Measurements from ENCODE around the gene B4GALNT3. TPM values are rescaled to one million over a fixed set of nuclear protein-coding genes. Genes with fewer than 3 reads are reported as not detected.

B4GALNT3 gene
- total RNA-seq, 1 experiment from 2014 or later: 2.3 TPM

DNA sequence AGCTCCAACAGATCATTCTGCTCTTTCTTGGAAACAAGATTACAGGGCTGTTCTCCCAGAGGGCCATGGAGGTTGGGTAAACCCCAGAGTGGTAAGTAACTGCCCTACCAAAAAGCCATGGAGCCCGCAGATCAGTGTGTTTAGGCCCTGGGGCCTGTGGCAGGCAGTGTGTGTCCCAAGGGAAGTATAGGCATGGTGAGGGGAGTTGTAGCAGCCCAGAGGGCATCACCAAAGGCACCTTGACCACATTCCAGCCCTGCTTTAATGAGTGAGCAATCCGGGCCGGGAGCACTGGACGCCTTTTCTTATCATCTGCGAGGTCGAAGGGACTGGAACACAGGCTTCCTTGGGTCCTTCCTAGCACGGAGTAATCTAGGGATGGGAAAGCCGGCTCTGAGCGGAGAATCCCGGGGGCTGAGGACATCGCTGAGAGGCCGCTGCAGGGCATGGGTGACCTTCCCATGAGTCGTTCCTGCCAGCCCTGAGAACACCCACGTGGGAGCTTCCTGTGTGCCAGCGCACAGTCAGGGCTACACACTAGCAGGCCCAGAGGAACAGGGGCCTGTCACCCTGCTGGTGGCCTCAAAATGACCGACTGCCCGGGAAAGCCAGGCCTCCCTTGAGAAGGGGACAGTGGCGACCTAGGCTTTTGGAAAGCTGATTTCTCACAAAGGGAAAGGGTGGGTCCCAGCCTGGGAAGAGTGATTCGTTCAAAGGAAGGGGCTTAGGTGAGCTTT, 112.2 kb downstream of the B4GALNT3 start:
- ATAC-seq (peak; percentile 19), DNase-seq (ENCODE audit: low read depth, low spot score) (peak; percentile 17)
- H3K4me3 ChIP-seq (ENCODE audit: low read depth in 2 of 2, low read length in 2 of 2): peak overlapping the region; percentile 53 to 78; a peak in 3 of 4 replicates
- H3K9me3 ChIP-seq (ENCODE audit: control insufficient read depth, insufficient read depth, low read depth, low read length): no peaks in the 10 kb centered on the region
- in situ Hi-C loops (cut with HindIII; ENCODE audit: low pct_unique_long_range_greater_than_20kb, low sequenced_read_pairs) (no loop called here), intact Hi-C loops (cut with micrococcal nuclease; ENCODE audit: unreplicated experiment) (loop anchor here (2.0 to 10.0 kb wide), 2 partner anchors 63 to 183 kb away; no protein-coding TSS in a partner anchor)
- H3K4me1 ChIP-seq (ENCODE audit: control insufficient read depth, insufficient read depth, low read length): peaks cover 32% of the 10 kb centered on the region
- peak overlapping the region; percentile 98 for H3K27ac ChIP-seq (ENCODE audit: low read length)
- no peaks in the 10 kb centered on the region for H3K27me3 ChIP-seq (ENCODE audit: control insufficient read depth, insufficient read depth, low read length)
- ChIA-PET POLR2A (interaction anchor here (0.7 kb wide), 1 partner anchor 94 kb away, joined by 6 read pairs; no protein-coding TSS in a partner anchor), CTCF (interaction anchor here (0.7 to 1.3 kb wide), 2 partner anchors 116 to 170 kb away, joined by 3 read pairs; partner anchors contain the start of gene CCDC77)
- no TSS peak for BruUV-seq (replicated peaks)
- H3K36me3 ChIP-seq (ENCODE audit: control insufficient read depth, insufficient read depth, low read length): no peaks in the 10 kb centered on the region
- 0 out of 2 replicates have a peak, but pooled peaks have one; percentile 27 for TF ChIP-seq TCF7L2 (IDR thresholded peaks at IDR 0.05; ENCODE audit: low read depth, low read length)
- TF ChIP-seq, protein P1, sequence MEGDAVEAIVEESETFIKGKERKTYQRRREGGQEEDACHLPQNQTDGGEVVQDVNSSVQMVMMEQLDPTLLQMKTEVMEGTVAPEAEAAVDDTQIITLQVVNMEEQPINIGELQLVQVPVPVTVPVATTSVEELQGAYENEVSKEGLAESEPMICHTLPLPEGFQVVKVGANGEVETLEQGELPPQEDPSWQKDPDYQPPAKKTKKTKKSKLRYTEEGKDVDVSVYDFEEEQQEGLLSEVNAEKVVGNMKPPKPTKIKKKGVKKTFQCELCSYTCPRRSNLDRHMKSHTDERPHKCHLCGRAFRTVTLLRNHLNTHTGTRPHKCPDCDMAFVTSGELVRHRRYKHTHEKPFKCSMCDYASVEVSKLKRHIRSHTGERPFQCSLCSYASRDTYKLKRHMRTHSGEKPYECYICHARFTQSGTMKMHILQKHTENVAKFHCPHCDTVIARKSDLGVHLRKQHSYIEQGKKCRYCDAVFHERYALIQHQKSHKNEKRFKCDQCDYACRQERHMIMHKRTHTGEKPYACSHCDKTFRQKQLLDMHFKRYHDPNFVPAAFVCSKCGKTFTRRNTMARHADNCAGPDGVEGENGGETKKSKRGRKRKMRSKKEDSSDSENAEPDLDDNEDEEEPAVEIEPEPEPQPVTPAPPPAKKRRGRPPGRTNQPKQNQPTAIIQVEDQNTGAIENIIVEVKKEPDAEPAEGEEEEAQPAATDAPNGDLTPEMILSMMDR (IDR thresholded peaks at IDR 0.05): no peak

GRCh38 chr12:572532-572899, 112.8 kb downstream of the B4GALNT3 start:
- peak; percentile 17 for DNase-seq (ENCODE audit: low read depth, low spot score)
- no TSS peak for BruUV-seq (replicated peaks)
- intact Hi-C loops (cut with micrococcal nuclease; ENCODE audit: unreplicated experiment): loop anchor here (2.0 to 10.0 kb wide), 2 partner anchors 62 to 182 kb away; no protein-coding TSS in a partner anchor
- H3K36me3 ChIP-seq (ENCODE audit: control insufficient read depth, insufficient read depth, low read length): no peaks in the 10 kb centered on the region
- CTCF ChIA-PET: interaction anchor here (1.3 kb wide), 1 partner anchor 171 kb away, joined by 3 read pairs; the partner anchor contains the start of gene CCDC77
- no peaks in the 10 kb centered on the region for H3K9me3 ChIP-seq (ENCODE audit: control insufficient read depth, insufficient read depth, low read depth, low read length)
- H3K4me1 ChIP-seq (ENCODE audit: control insufficient read depth, insufficient read depth, low read length): peaks cover 35% of the 10 kb centered on the region
- in situ Hi-C loops (cut with HindIII; ENCODE audit: low pct_unique_long_range_greater_than_20kb, low sequenced_read_pairs): no loop called here
- TF ChIP-seq SIN3A (IDR thresholded peaks at IDR 0.05; ENCODE audit: borderline replicate concordance, insufficient read depth, low read depth, low read length): no peak
- no peak for TF ChIP-seq POLR2AphosphoS5 (IDR thresholded peaks at IDR 0.05; ENCODE audit: low read depth, low read length)
- TF ChIP-seq, protein P1 (IDR thresholded peaks at IDR 0.05): no peak
- no peak for TF ChIP-seq TCF7L2 (IDR thresholded peaks at IDR 0.05; ENCODE audit: low read depth, low read length)
- TF ChIP-seq, protein P2, sequence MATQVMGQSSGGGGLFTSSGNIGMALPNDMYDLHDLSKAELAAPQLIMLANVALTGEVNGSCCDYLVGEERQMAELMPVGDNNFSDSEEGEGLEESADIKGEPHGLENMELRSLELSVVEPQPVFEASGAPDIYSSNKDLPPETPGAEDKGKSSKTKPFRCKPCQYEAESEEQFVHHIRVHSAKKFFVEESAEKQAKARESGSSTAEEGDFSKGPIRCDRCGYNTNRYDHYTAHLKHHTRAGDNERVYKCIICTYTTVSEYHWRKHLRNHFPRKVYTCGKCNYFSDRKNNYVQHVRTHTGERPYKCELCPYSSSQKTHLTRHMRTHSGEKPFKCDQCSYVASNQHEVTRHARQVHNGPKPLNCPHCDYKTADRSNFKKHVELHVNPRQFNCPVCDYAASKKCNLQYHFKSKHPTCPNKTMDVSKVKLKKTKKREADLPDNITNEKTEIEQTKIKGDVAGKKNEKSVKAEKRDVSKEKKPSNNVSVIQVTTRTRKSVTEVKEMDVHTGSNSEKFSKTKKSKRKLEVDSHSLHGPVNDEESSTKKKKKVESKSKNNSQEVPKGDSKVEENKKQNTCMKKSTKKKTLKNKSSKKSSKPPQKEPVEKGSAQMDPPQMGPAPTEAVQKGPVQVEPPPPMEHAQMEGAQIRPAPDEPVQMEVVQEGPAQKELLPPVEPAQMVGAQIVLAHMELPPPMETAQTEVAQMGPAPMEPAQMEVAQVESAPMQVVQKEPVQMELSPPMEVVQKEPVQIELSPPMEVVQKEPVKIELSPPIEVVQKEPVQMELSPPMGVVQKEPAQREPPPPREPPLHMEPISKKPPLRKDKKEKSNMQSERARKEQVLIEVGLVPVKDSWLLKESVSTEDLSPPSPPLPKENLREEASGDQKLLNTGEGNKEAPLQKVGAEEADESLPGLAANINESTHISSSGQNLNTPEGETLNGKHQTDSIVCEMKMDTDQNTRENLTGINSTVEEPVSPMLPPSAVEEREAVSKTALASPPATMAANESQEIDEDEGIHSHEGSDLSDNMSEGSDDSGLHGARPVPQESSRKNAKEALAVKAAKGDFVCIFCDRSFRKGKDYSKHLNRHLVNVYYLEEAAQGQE (IDR thresholded peaks at IDR 0.05; ENCODE audit: insufficient read depth in 1 of 2, low read depth in 2 of 2, low read length in 1 of 2): no peak
- POLR2A ChIA-PET: interaction anchor here (0.7 kb wide), 1 partner anchor 158 kb away, joined by 3 read pairs; no protein-coding TSS in a partner anchor
- H3K27me3 ChIP-seq (ENCODE audit: control insufficient read depth, insufficient read depth, low read length): no peaks in the 10 kb centered on the region
- H3K4me3 ChIP-seq (ENCODE audit: low read depth in 2 of 2, low read length in 2 of 2): no peak overlapping the region; a peak in 1 of 4 replicates
- no peak for ATAC-seq
- peak overlapping the region; percentile 98 for H3K27ac ChIP-seq (ENCODE audit: low read length)
